Measurements from ENCODE around the gene APCDD1.
"Not testable (repeated sequence)": the region's sequence is repeated elsewhere in the genome, so short reads cannot be mapped to it uniquely, and the experiment has no call there.

The APCDD1 gene

DNA sequence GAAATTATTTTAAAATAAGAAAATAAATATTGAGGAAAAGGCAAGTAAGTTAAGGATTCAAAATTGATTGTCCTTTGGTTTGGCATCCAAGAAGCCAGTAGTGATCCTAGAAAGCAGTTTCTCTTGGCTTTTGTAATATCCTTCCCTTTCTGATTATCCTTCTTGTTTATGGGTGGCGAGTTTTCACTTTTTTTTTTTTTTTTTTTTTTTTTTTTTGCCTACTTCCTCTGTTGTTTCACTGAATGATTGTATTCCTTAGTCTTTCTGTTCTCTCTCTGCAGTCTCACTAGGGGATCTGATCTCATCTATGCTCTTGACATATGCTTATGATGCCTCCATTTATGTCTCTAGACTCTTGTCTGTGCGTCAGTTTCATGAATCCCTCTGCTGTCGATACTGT is 75.6 kb downstream of the APCDD1 start:
- DNase-seq: peak in 1 of 5 donors; percentile 25

DNA sequence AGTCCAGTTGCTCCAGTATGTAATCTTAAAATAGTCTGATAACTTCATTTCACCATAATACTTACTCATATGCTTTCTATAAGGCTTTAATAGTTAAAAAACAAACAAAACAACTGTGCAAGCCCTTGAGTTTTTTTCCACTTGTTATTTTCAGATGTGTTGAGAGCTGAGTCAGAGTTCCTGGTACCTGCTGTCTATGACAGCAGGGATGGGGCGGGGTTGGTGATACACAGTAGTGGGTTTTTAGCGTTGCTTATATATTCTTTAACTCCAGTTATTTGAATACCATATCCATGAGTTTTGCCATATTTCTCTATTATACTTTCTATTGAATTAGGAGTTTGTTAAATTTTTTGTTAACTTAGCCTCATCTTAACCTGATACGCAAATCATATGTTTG is 76.4 kb downstream of the APCDD1 start:
- peak in 1 of 5 donors; percentile 58 for DNase-seq

DNA sequence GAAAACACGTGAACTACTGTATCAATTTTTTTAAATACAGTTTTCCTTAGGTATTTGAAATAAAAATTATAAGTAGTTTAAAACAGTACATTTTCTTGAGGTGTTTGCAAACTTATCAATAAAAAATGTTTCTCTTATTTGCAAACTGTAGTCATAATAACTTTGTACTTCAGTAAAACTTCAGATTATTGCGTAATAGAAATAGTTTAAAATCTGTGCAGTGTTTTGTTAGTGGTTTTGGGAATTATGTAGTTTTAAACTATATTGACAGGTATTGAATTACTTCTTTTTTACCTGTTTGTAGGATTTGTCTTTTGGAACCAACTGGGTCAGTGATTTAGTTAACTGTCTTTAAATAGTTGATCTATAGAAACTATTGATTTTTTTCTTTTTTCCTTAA is 78.7 kb downstream of the APCDD1 start:
- no peak for DNase-seq

DNA sequence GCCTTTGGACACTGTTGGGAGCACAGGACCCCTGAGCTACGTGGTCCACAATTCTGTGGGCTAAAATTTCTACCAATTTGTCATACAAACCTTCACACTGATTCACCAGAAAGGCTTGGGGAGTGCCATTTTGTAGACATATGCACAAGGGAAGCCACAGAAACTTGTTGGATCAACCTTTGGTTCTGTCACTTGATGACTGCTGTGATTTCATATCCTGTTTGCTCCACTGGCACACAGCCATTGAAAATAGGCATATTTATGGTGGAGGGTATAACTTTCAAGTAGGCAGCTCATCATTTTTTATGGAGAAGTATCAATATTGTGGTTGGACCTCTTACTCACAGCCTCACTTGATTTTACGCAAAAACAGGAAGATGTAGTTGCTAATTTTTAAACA is 81.8 kb downstream of the APCDD1 start:
- no peak for DNase-seq

DNA sequence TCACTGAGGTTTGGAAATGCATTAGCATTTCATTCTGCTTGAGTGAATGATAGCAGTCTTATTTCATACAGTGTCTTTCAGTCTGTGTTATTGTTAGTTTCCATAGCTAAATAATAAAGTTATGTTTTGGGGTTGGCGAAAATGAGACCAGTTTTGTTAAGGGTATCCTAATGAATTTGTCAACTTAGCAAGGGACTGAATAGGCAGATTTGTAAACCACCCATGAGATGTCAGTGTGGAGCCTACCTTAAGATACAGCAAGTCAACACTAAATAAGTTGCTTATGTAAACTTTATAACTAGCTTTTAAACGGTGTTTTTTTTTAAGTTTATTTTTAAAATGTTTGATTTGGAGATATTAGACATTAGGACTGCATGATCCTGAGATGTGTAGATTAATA is 83.3 kb downstream of the APCDD1 start:
- DNase-seq: no peak

DNA sequence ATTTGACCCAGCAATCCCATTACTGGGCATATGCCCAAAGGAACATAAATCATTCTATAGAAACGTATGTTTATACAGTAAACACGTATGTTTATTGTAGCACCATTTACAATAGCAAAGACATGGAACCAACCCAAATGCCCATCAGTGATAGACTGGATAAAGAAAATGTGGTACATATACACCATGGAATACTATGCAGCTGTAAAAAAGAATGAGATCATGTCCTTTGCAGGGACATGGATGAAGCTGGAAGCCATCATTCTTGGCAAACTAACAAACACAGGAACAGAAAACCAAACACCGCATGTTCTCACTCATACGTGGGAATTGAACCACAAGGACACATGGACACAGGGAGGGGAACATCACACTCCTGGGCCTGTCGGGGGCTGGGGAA is 84.7 kb downstream of the APCDD1 start:
- DNase-seq: not testable (repeated sequence)

All from T-helper 1 cell (primary cell).